Transverse colon (tissue), 4 donors: ENCODE data around the gene ORM1.

ENCODE experiments used
- CTCF ChIP-seq, 5 experiments: fragments of 200-600 bp in 3 of 5; fragments of 450-650 bp in 2 of 5; sonication (generic) in 3 of 5; IDR thresholded peaks; 1 replicate in 2 of 5; 2 replicates in 3 of 5; pipeline ENCODE4 v1.5.1; 2016 to 2017; ENCODE audit warnings: antibody characterized with exemption in 5 of 5, inconsistent platforms in 3 of 5, mild to moderate bottlenecking in 2 of 5, moderate library complexity in 1 of 5
- EP300 ChIP-seq: sonication (generic); formaldehyde crosslinking; IDR thresholded peaks from one replicate; pipeline ENCODE4 v1.6.1; 2017; ENCODE audit warnings: antibody characterized with exemption, low read depth
- POLR2A ChIP-seq: fragments of 450-650 bp; IDR thresholded peaks from one replicate; pipeline ENCODE4 v1.6.1; 2016; ENCODE audit warnings: antibody characterized with exemption, mild to moderate bottlenecking, moderate library complexity
- POLR2AphosphoS5 ChIP-seq, 3 donors: sonication (generic); formaldehyde crosslinking; IDR thresholded peaks; one replicate each; pipeline ENCODE4 v1.6.1; 2016; ENCODE audit warnings: antibody characterized with exemption in 3 of 3

- TF ChIP-seq POLR2A (no peak), CTCF (IDR thresholded peaks at IDR 0.05) (no peak), EP300 (no peak), POLR2AphosphoS5 (IDR thresholded peaks at IDR 0.05) (no peak)
Observed at GRCh38 chr9:114285166-114285867, 37.6 kb upstream of the ORM1 start.
